Spinal cord (tissue), 10 donors: Measurements from ENCODE around the gene SH3BP4. TPM values are rescaled to one million over a fixed set of nuclear protein-coding genes. Genes with fewer than 3 reads are reported as not detected.

Experiments used
- DNase-seq, 6 donors: peaks; one replicate each; pipeline versions ENCODE4 v3.0.0 to v3.0.0-alpha.2; 2013 to 2015; ENCODE audit warnings: low spot score in 6 of 6, low read depth in 4 of 6
- H3K27ac ChIP-seq: one replicate; pipeline ENCODE4 v1.5.1; 2013; ENCODE audit warnings: low read depth, low read length, control low read depth
- H3K27me3 ChIP-seq: one replicate; pipeline ENCODE4 v1.6.1; 2013; ENCODE audit warnings: low read length; ENCODE audit not compliant: control insufficient read depth, insufficient read depth
- H3K36me3 ChIP-seq: one replicate; pipeline ENCODE4 v1.6.1; 2013; ENCODE audit warnings: low read length; ENCODE audit not compliant: control insufficient read depth, insufficient read depth
- H3K4me1 ChIP-seq: one replicate; pipeline ENCODE4 v1.6.1; 2013; ENCODE audit warnings: low read length; ENCODE audit not compliant: control insufficient read depth, insufficient read depth
- H3K4me3 ChIP-seq: one replicate; pipeline ENCODE4 v1.5.1; 2013; ENCODE audit warnings: low read depth, low read length, control low read depth
- H3K9me3 ChIP-seq: one replicate; pipeline ENCODE4 v1.6.1; 2013; ENCODE audit warnings: low read length; ENCODE audit not compliant: control insufficient read depth, insufficient read depth
- WGBS: methylation state at CpG from one replicate; pipeline ENCODE4 v1.1.5; 2013; ENCODE audit warnings: missing lambda C conversion rate; ENCODE audit not compliant: insufficient coverage; 5-methylcytosine and 5-hydroxymethylcytosine counted together
- polyA plus RNA-seq, 2 donors: library from polyadenylated mRNA; unstranded; fragments of 120-200 nt; gene quantifications; one replicate each; pipeline ENCODE4 v1.2.1, GENCODE V29; 2013; ENCODE audit not compliant: insufficient read length in 2 of 2
- total RNA-seq, 2 donors: library from RNA; depleted of rRNA in 1 of 2; stranded (reverse); fragments of 120-200 nt in 1 of 2; fragments of >200 nt in 1 of 2; gene quantifications; one replicate each; pipeline versions ENCODE4 v1.2.3 to v1.2.4, GENCODE V29; 2013 to 2014
- donor health status: healthy.

SH3BP4 gene
- total and polyA plus RNA-seq, 4 donors: 13.9 to 29.6 (median 27.0) TPM

- Histone ChIP-seq H3K27me3 (no peaks in the 10 kb centered on the region), H3K4me1 (peaks cover 34% of the 10 kb centered on the region), H3K9me3 (no peaks in the 10 kb centered on the region), H3K27ac (no peak overlapping the region), H3K4me3 (no peak overlapping the region), H3K36me3 (peaks cover 33% of the 10 kb centered on the region)
- 83% methylated on average over 9 of the region's 16 CpGs for WGBS
- DNase-seq: no peak
These were observed 50.6 kb downstream of the SH3BP4 start for GRCh38 chr2:235002198-235003095.

GRCh38 chr2:235003096-235003775 is 51.4 kb downstream of the SH3BP4 start:
- Histone ChIP-seq H3K36me3 (peaks cover 35% of the 10 kb centered on the region), H3K9me3 (no peaks in the 10 kb centered on the region), H3K4me1 (peaks cover 40% of the 10 kb centered on the region), H3K27me3 (no peaks in the 10 kb centered on the region), H3K27ac (no peak overlapping the region), H3K4me3 (no peak overlapping the region)
- 82% methylated on average over 11 of the region's 12 CpGs for WGBS
- DNase-seq: no peak

GRCh38 chr2:235004329-235004903 is 52.6 kb downstream of the SH3BP4 start:
- WGBS: 100% methylated on average over 1 of the region's 6 CpGs
- H3K9me3 ChIP-seq: no peaks in the 10 kb centered on the region
- no peak for DNase-seq
- no peaks in the 10 kb centered on the region for H3K27me3 ChIP-seq
- no peak overlapping the region for H3K4me3 ChIP-seq
- peaks cover 43% of the 10 kb centered on the region for H3K4me1 ChIP-seq
- no peak overlapping the region for H3K27ac ChIP-seq
- peaks cover 33% of the 10 kb centered on the region for H3K36me3 ChIP-seq

GRCh38 chr2:235005023-235005422 is 53.2 kb downstream of the SH3BP4 start:
- H3K27ac ChIP-seq: peak overlapping the region; percentile 71

DNA sequence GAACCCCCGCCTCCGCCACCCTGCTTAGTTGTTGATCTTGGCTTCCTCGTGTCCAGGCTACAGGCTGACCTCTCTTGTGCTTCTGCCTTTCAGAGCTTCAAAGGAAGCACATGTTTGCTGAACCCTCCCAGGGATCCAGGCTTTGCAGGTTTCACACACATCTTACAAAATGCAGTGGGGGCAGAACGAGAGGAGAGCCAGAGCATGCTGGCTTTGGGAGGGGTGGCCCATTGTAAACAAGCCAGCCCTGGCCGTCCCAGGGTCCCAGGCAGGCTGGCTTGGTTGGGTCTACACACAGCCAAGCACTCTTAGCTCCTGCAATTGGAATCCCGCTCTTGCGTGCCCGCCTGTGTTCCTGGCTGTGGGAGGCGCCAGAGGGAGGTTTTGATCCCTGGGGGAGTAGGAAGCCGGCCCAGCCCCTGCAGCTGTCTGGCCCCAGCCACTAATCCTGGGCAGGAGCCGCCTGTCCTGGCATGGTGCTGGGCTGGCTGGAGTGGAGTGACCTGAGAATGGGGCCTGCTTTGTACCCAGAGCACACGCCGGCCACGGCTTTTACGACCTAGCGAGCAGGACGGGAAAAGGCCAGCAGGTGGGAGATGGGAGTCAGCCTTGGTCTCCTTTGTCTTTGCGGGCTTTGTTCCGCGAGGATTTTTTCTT is 53.9 kb downstream of the SH3BP4 start:
- H3K4me3 ChIP-seq: no peak overlapping the region
- no peaks in the 10 kb centered on the region for H3K9me3 ChIP-seq
- H3K27me3 ChIP-seq: no peaks in the 10 kb centered on the region
- H3K27ac ChIP-seq: peak overlapping the region; percentile 71
- peak in 2 of 6 donors; percentile 82 to 85 for DNase-seq
- peaks cover 47% of the 10 kb centered on the region for H3K4me1 ChIP-seq
- WGBS: 15% methylated on average over 20 of the region's 20 CpGs
- H3K36me3 ChIP-seq: peaks cover 21% of the 10 kb centered on the region

More at GRCh38 chr2:235005023-235005422, 53.2 kb downstream of the SH3BP4 start:
- Histone ChIP-seq H3K36me3 (peaks cover 28% of the 10 kb centered on the region), H3K4me3 (no peak overlapping the region), H3K9me3 (no peaks in the 10 kb centered on the region), H3K4me1 (peaks cover 45% of the 10 kb centered on the region), H3K27me3 (no peaks in the 10 kb centered on the region)
- DNase-seq: no peak
- WGBS: 60% methylated on average over 3 of the region's 5 CpGs

GRCh38 chr2:235006461-235006860 is 54.6 kb downstream of the SH3BP4 start:
- Histone ChIP-seq H3K27me3 (no peaks in the 10 kb centered on the region), H3K4me1 (peaks cover 47% of the 10 kb centered on the region), H3K9me3 (no peaks in the 10 kb centered on the region), H3K4me3 (no peak overlapping the region), H3K36me3 (peaks cover 21% of the 10 kb centered on the region), H3K27ac (peak overlapping the region; percentile 71)
- DNase-seq: no peak
- WGBS: 56% methylated on average over 9 of the region's 10 CpGs

GRCh38 chr2:235006986-235007385 is 55.2 kb downstream of the SH3BP4 start:
- Histone ChIP-seq H3K9me3 (no peaks in the 10 kb centered on the region), H3K4me3 (no peak overlapping the region), H3K36me3 (peaks cover 17% of the 10 kb centered on the region), H3K4me1 (peaks cover 52% of the 10 kb centered on the region), H3K27ac (no peak overlapping the region), H3K27me3 (no peaks in the 10 kb centered on the region)
- no peak for DNase-seq
- WGBS: 56% methylated on average over 4 of the region's 6 CpGs

DNA sequence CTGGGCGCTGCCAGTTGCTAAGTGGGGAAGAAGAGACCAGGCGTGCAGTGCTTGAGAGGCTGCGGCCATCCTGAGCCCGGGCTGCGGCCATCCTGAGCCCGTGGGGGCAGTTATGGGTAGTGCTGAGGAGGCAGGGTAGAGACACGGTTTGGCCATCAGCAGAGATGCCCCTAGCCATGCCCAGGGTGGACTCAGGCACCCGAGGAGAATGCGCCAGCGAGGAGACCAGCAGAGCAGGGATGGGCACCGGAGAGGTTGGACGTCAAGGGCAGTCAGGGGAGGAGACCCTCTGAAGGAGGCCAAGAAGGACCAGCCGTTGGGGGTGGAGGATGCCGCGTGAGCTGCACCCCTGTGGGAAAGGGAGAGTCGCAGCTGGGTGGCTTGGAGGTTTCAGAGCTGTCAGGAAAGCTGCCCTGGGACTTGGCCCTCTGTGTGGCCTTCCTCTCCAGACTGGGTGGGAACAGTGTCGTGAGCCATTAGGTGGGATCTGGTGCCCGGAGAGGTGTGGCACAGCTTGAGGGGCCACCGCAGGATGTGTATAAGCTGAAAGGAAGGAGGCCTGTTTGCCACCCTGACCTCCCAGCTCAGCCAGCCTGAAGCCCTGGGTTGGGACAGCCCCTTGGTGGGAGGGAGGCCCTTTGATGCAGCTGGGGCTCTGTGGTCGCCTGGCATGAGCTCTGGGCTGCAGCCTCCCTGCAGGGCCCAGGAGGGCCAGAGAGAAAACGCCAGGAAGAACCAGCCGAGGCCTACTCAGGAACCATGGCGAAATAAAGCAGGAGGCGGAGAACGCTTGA is 56.0 kb downstream of the SH3BP4 start:
- H3K27me3 ChIP-seq: no peaks in the 10 kb centered on the region
- 94% methylated on average over 24 of the region's 25 CpGs for WGBS
- H3K27ac ChIP-seq: no peak overlapping the region
- H3K9me3 ChIP-seq: no peaks in the 10 kb centered on the region
- no peak overlapping the region for H3K4me3 ChIP-seq
- no peak for DNase-seq
- peaks cover 59% of the 10 kb centered on the region for H3K4me1 ChIP-seq
- peaks cover 14% of the 10 kb centered on the region for H3K36me3 ChIP-seq
